HG02981 (cell line): ENCODE measurements around the gene ABL2.
"Not testable (repeated sequence)": the region's sequence is repeated elsewhere in the genome, so short reads cannot be mapped to it uniquely, and the experiment has no call there.

Experiments
- ATAC-seq: cut with Tn5 transposase; IDR thresholded peaks from one replicate; pipeline ENCODE4 v1.9.1; 2021; ENCODE audit warnings: mild to moderate bottlenecking, moderate library complexity; ENCODE audit not compliant: unreplicated experiment

The ABL2 gene

GRCh38 chr1:179141592-179142251 lies 87.8 kb downstream of the ABL2 start:
- no peak for ATAC-seq

DNA sequence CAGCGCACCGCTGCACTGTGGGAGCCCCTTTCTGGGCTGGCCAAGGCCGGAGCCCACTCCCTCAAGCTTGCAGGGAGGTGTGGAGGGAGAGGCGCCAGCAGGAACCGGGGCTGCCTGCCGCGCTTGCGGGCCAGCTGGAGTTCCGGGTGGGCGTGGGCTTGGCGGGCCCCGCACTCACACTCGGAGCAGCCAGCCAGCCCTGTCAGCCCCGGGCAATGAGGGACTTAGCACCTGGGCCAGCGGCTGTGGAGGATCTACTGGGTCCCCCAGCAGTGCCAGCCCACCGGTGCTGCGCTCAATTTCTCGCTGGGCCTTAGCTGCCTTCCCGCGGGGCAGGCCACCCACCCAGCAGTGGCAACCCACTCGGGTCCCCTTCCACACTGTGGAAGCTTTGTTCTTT lies 90.7 kb downstream of the ABL2 start:
- not testable (repeated sequence) for ATAC-seq

GRCh38 chr1:179137617-179138255 lies 91.7 kb downstream of the ABL2 start:
- ATAC-seq = no peak

DNA sequence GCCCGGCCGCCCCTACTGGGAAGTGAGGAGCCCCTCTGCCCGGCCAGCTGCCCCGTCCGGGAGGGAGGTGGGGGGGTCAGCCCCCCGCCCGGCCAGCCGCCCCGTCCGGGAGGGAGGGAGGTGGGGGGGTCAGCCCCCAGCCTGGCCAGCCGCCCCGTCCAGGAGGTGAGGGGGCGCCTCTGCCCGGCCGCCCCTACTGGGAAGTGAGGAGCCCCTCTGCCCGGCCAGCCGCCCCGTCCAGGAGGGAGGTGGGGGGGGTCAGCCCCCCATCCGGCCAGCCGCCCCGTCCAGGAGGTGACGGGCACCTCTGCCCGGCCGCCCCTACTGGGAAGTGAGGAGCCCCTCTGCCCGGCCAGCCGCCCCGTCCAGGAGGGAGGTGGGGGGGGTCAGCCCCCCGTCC lies 93.8 kb downstream of the ABL2 start:
- ATAC-seq = not testable (repeated sequence)

DNA sequence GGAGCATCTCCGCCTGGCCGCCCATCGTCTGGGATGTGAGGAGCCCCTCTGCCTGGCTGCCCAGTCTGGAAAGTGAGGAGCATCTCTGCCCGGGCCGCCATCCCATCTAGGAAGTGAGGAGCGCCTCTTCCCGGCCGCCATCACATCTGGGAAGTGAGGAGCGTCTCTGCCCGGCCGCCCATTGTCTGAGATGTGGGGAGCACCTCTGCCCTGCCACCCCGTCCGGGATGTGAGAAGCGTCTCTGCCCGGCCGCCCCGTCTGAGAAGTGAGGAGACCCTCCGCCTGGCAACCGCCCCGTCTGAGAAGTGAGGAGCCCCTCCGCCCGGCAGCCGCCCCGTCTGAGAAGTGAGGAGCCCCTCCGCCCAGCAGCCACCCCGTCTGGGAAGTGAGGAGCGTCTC lies 94.3 kb downstream of the ABL2 start:
- ATAC-seq = not testable (repeated sequence)

DNA sequence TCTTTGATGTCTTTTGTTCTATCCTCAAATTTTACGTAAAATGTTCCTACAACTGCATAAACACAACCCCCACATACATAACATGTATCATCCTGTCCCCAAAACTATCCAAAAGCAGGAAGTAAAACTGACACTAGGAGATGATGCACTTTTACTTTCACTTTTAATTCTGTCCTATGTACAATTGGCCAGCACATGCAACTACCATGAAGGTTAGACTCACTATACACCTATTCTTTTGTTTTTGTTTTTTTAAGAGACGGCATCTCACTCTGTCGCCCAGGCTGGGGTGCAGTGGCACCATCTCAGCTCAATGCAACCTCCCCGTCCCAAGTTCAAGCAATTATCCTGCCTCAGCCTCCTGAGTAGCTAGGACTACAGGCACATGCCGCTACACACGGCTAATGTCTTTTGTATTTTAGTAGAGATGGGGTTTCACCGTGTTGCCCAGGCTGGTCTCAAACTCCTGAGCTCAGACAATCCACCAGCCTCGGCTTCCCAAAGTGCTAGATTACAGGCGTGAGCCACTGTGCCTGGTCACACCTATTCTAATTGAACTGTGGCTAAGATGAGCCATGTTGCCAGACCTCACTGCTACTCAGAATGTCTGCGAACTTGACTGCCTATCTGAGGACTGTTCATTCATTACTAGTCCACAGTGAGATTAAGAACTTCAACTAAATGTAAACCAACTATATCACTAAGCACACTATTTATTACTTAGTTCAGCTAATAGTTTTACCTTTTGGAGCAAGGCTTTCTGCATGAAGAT lies 99.6 kb downstream of the ABL2 start:
- ATAC-seq = peak; percentile 98

GRCh38 chr1:179128520-179128919 lies 101.0 kb downstream of the ABL2 start:
- no peak for ATAC-seq

DNA sequence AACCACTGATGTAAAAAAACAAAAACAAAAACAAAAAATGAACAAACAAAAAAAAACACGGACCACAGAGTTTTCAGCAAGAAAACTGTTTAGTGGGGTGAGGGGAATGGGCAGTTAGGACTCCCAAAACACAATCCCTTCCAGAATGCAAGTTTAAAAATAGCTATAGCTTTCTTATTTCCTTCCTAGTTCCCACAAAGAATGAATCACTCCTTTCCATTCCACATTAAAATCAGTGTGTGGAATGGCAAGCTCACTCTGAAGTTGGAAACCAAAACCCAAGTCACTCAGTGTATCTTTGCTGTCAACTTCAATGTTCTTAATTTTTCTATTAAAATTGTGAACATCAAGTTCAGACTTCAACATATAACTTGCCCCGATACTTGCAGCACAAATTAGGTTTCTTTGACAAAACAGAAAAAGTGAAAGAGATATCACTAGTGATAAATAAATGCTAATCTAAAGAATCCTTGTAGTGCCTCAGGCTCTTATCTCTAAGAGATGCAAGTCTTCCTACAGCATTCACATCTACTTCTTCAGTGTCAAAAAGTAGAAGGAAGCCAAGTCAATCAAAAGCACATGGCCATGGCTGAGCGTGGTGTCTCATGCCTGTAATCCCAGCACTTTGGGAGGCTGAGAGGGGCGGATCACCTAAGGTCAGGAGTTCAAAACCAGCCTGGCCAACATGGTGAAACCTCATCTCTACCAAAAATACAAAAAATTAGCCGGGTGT lies 102.1 kb downstream of the ABL2 start:
- ATAC-seq = no peak

GRCh38 chr1:179126338-179127060 lies 103.0 kb downstream of the ABL2 start:
- ATAC-seq = no peak

DNA sequence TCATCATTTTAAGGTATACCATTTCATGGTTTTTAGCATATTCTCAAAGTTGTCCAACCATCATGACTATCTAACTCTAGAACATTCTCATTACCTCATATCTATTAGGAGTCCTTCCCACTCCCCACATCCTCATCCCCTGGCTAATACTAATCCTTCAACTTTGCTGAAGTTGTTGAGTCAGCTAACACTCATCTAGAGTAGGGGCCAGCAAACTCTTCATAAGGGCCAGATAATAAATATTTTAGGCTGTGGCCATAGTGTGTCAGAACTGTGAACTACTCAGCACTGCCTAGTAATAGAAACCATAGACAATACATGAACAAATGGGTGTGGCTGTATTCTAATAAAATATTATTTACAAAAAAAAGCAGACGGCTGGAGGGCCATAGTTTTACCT lies 104.6 kb downstream of the ABL2 start:
- ATAC-seq = no peak

DNA sequence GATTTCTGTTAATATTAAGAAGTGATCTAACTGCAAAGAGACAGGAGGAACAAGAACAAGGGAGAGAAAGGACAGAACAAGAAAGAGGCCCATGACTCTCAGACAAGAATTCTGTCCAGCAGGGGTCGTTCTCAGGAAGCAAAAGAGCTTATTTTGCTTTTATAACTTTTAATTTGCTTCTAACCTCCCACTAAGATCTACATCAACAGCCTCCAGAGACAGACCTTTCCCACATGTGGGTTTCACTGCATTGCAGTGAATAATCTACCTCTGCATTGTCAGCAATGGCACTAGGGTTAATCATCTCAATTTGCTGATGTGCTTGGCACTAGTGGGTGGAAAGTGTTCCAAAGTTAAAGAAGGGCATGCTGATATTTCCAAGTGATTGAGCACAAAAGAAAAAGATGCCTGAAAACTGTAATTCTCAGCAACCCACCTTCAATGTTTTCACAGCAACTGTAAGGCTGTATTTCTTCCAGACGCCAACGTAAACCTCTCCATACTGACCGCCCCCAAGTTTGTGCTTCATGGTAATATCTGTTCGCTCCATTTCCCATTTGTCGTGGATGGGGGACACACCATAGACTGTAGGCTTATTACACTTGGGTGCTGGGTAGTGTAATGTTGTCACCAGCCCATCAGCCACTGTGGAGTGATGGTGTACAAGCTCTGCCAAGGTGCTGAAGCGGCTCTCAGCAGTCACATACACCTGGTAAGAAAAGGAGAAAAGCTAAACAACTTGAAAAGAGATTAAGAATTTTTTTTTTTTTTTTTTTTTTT lies 108.1 kb downstream of the ABL2 start:
- no peak for ATAC-seq

GRCh38 chr1:179120736-179121135 lies 108.7 kb downstream of the ABL2 start:
- no peak for ATAC-seq

DNA sequence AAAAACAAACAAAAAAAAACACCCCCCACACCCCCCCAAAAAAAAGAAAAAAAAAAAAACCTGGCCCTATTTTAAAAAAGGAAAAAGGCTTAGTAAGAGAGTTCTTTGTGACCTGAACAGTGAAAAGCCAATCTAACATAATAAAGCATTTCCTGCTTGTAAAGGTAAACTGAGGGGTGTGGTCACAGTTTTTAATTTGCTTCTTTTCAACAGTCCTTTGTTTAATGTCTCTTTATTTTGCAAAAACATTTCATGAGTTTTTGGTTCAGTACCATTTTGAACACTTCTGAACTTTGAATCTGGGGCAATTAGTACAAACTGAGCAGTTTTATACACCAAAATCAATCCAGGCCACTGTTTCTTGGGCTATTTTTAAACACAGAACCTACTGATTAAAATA lies 110.0 kb downstream of the ABL2 start:
- ATAC-seq = no peak

DNA sequence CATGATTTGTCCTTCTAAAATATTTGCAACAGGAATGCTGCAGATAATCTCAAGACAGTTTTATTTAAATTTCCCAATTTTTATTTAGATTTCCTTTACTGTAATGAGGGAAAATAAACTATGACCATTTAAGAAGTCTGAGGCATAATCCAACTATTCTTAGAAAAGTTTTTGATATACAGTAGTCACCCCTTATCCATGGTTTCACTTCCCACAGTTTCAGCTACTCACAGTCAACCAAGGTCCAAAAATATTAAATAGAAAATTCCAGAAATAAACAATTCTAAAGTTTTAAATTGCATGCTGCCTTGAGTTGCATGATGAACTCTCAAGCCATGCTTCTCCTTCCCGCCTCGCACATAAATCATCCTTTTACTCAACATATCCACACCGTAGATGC lies 114.3 kb downstream of the ABL2 start:
- ATAC-seq = no peak

- no peak for ATAC-seq
These were observed 120.8 kb downstream of the ABL2 start for GRCh38 chr1:179108644-179109043.

DNA sequence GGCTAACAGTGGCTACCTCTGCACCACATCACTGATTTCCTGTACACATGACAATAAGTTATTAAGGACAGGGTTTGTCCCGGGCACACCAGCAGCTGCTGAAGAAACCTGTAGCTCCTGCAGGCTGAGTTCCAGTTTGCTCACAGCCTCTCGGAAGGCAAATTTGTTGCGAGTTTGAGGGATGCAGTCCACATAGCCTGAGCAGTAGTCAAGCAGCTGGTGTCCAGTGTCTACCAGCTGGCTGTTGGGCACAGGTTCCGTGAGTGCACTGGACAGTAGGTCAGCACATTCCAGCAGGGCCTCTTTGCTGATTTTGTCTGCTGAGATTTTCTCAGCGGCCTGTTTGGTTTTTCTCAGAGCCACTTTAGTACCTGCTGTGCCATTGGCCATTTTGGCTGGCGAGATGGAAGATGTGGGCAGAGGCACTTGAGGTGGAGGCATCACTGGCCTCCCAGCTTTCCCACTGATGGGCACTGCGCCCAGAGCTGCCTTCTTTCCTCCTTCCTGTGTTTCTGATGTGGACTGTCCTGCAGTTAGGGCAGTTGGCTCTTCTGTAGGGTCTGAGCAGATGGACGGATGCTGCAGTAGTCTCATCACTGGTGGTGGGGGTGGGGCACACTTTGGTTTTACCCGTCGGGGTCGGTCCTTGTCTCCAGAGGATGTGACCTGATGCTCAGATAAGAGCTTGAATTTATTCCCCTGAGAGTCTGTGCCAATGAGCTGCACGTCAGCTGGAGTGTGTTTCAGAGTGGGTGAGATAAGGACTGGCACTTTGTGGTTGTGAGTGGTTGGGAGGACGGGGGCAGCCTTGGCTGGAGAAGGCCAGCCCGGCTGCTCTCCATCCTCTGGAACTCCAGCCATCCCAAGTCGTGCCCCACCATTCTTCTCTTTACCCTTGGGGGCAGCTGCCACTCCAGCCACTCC lies 121.5 kb downstream of the ABL2 start:
- ATAC-seq = no peak

DNA sequence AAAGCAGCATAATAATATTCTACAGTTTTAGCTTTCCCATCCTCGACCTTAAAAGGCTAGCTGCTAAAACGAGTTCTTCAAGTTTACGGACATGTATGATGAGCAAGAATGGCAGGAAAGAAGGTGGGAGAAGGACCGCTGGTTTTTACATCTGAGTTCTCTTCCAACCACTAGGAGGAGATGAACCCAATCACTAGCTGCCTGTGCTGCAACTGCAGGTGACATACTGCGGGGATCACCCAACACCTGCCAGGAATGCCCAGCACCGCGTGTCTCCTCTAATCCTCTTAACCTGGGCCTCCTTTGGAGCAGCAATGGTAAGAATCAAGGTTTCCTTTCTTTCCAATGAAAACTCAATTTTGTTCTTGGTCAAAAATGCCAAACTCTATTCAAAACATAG lies 124.1 kb downstream of the ABL2 start:
- no peak for ATAC-seq

GRCh38 chr1:179104611-179105250 lies 124.7 kb downstream of the ABL2 start:
- no peak for ATAC-seq
